Uterus (tissue), 2 donors: ENCODE results near the gene SLC28A3.

Experiments
- CTCF ChIP-seq, 4 experiments: fragments of 200-600 bp in 2 of 4; fragments of 450-650 bp in 2 of 4; sonication (generic) in 2 of 4; IDR thresholded peaks; one replicate each; pipeline ENCODE4 v1.5.1; 2016 to 2019; ENCODE audit warnings: antibody characterized with exemption in 4 of 4, mild to moderate bottlenecking in 2 of 4, moderate library complexity in 1 of 4
- POLR2A ChIP-seq, 2 donors: fragments of 450-650 bp; IDR thresholded peaks; one replicate each; pipeline ENCODE4 v1.6.1; 2016; ENCODE audit warnings: antibody characterized with exemption in 2 of 2, mild to moderate bottlenecking in 1 of 2, moderate library complexity in 1 of 2

- no peak for TF ChIP-seq CTCF (IDR thresholded peaks at IDR 0.05)
- no peak for TF ChIP-seq POLR2A (IDR thresholded peaks at IDR 0.05)
Measured at GRCh38 chr9:84293001-84293798, 47.4 kb downstream of the SLC28A3 start.
